ENCODE data around the gene LDLRAD3. TPM values are rescaled to one million over a fixed set of nuclear protein-coding genes. Genes with fewer than 3 reads are reported as not detected.

Gene LDLRAD3
- total RNA-seq, 3 donors from 2014 or later (not counting 1 experiment from before 2014, with no cell fraction given) = 1.0 to 1.5 (median 1.2) TPM

DNA sequence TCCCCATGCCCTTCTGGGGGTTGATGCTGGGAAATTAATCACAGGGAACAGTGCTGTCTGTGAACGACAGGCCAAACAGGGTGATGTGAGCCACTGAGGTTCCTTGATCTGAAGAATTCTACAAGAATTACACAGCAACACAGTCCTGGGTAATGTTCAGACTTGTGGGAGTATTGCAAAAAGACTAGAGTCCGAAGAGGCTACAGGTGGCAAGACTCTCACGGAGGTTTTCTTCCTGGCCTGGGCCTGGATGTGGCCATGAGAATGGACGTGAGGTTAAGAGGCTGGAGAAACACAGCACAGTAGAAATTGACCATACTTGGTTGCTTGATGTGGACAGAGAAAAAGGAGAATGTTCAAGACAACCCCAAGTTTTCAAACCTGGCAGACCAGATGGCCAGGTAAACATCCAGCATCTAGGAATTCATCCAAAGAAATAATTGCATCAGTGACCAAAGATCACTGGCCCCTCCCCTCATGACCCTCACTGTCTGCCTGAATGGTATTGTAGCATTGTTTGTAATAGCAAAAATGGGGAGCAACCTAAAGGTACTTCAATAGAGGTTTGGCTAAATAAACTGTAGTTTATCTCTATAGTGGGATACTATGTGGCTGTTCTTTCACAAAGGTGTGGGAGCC lies 274.5 kb downstream of the LDLRAD3 start:
- WGBS (ENCODE audit: insufficient coverage) = 91% methylated on average over 4 of the region's 4 CpGs

DNA sequence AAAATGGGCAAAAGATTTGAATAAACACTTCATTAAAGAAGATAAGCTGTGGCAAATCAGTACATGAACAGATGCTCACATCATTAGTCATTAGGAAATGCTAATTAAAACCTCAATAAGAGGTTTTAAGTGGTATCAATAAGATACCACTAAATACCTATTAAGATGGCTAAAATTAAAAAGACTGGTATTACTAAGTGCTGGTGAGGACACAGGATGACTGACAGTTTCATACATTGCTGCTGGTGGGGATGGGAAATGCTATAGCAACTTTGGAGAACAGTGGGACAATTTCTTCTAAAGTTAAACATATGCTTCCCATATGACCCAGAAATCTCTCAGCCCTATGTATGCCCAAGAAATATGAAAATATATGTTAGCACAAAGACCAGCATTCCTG lies 276.1 kb downstream of the LDLRAD3 start:
- ATAC-seq = no peak
- H3K27ac Mint-ChIP-seq = no peak overlapping the region
- no peaks in the 10 kb centered on the region for H3K27me3 ChIP-seq (ENCODE audit: control insufficient read depth, insufficient read depth, low read length)
- TF ChIP-seq, protein P1, sequence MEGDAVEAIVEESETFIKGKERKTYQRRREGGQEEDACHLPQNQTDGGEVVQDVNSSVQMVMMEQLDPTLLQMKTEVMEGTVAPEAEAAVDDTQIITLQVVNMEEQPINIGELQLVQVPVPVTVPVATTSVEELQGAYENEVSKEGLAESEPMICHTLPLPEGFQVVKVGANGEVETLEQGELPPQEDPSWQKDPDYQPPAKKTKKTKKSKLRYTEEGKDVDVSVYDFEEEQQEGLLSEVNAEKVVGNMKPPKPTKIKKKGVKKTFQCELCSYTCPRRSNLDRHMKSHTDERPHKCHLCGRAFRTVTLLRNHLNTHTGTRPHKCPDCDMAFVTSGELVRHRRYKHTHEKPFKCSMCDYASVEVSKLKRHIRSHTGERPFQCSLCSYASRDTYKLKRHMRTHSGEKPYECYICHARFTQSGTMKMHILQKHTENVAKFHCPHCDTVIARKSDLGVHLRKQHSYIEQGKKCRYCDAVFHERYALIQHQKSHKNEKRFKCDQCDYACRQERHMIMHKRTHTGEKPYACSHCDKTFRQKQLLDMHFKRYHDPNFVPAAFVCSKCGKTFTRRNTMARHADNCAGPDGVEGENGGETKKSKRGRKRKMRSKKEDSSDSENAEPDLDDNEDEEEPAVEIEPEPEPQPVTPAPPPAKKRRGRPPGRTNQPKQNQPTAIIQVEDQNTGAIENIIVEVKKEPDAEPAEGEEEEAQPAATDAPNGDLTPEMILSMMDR (IDR thresholded peaks at IDR 0.05) = no peak
- H3K4me3 Mint-ChIP-seq = no peak overlapping the region
- peaks cover 8% of the 10 kb centered on the region for H3K36me3 Mint-ChIP-seq
- H3K4me3 ChIP-seq (ENCODE audit: low read length) = no peak overlapping the region
- peaks cover 2% of the 10 kb centered on the region in 2 donors for H3K9me3 Mint-ChIP-seq
- no peaks in the 10 kb centered on the region for H3K4me1 Mint-ChIP-seq
- intact Hi-C loops (cut with micrococcal nuclease) = no loop called here
- H3K27ac ChIP-seq (ENCODE audit: low read length) = no peak overlapping the region
- no peaks in the 10 kb centered on the region for H3K36me3 ChIP-seq (ENCODE audit: control insufficient read depth, insufficient read depth, low read length)
- peaks cover 9 to 20% of the 10 kb centered on the region in 2 donors for H3K27me3 Mint-ChIP-seq (ENCODE audit: low read depth in 2 of 2)
- no peaks in the 10 kb centered on the region for H3K4me1 ChIP-seq (ENCODE audit: control insufficient read depth, insufficient read depth, low read length)
- DNase-seq = no peak
- H3K9me3 ChIP-seq (ENCODE audit: control insufficient read depth, insufficient read depth, low read length) = no peaks in the 10 kb centered on the region

More for the DNA sequence above, 274.5 kb downstream of the LDLRAD3 start:
- ATAC-seq (no peak), DNase-seq (no peak)
- TF ChIP-seq, protein P1 (IDR thresholded peaks at IDR 0.05) = no peak
- H3K4me3 Mint-ChIP-seq = no peak overlapping the region
- no peaks in the 10 kb centered on the region for H3K9me3 ChIP-seq (ENCODE audit: control insufficient read depth, insufficient read depth, low read length)
- no peaks in the 10 kb centered on the region for H3K4me1 Mint-ChIP-seq
- intact Hi-C loops (cut with micrococcal nuclease) = no loop called here
- no peaks in the 10 kb centered on the region for H3K36me3 ChIP-seq (ENCODE audit: control insufficient read depth, insufficient read depth, low read length)
- H3K27me3 Mint-ChIP-seq (ENCODE audit: low read depth in 2 of 2) = peaks cover 13 to 20% of the 10 kb centered on the region in 2 donors
- H3K4me3 ChIP-seq (ENCODE audit: low read length) = no peak overlapping the region
- H3K9me3 Mint-ChIP-seq = peaks cover 2% of the 10 kb centered on the region in 2 donors
- no peak overlapping the region for H3K27ac ChIP-seq (ENCODE audit: low read length)
- H3K4me1 ChIP-seq (ENCODE audit: control insufficient read depth, insufficient read depth, low read length) = no peaks in the 10 kb centered on the region
- no peak overlapping the region for H3K27ac Mint-ChIP-seq
- no peaks in the 10 kb centered on the region for H3K27me3 ChIP-seq (ENCODE audit: control insufficient read depth, insufficient read depth, low read length)
- H3K36me3 Mint-ChIP-seq = peaks cover 8% of the 10 kb centered on the region

GRCh38 chr11:36222831-36223635 lies 279.2 kb downstream of the LDLRAD3 start:
- no peak overlapping the region for H3K27ac ChIP-seq (ENCODE audit: low read length)
- WGBS (ENCODE audit: insufficient coverage) = 88% methylated on average over 14 of the region's 14 CpGs
- H3K9me3 Mint-ChIP-seq = peaks cover 2% of the 10 kb centered on the region in 2 donors
- peaks cover 3 to 31% of the 10 kb centered on the region in 2 donors for H3K27me3 Mint-ChIP-seq (ENCODE audit: low read depth in 2 of 2)
- H3K4me1 ChIP-seq (ENCODE audit: control insufficient read depth, insufficient read depth, low read length) = no peaks in the 10 kb centered on the region
- no peaks in the 10 kb centered on the region for H3K36me3 ChIP-seq (ENCODE audit: control insufficient read depth, insufficient read depth, low read length)
- DNase-seq (no peak), ATAC-seq (no peak)
- H3K9me3 ChIP-seq (ENCODE audit: control insufficient read depth, insufficient read depth, low read length) = no peaks in the 10 kb centered on the region
- intact Hi-C loops (cut with micrococcal nuclease) = no loop called here
- H3K4me1 Mint-ChIP-seq = no peaks in the 10 kb centered on the region
- H3K27ac Mint-ChIP-seq = no peak overlapping the region
- H3K36me3 Mint-ChIP-seq = peaks cover 8% of the 10 kb centered on the region
- H3K4me3 Mint-ChIP-seq = no peak overlapping the region
- TF ChIP-seq, protein P1 (IDR thresholded peaks at IDR 0.05) = no peak
- H3K4me3 ChIP-seq (ENCODE audit: low read length) = no peak overlapping the region
- no peaks in the 10 kb centered on the region for H3K27me3 ChIP-seq (ENCODE audit: control insufficient read depth, insufficient read depth, low read length)

All from natural killer cell (primary cell).